PC-3 (cell line): Measurements from ENCODE around the gene OXCT1. TPM values are rescaled to one million over a fixed set of nuclear protein-coding genes. Genes with fewer than 3 reads are reported as not detected.

Experiments used
- ATAC-seq: fragments of 200-7000 bp; cut with Tn5 transposase; 2 replicates; pipeline ENCODE4 v1.9.1; 2020; ENCODE audit warnings: mild to moderate bottlenecking, moderate library complexity
- BruUV-seq: library from RNA; stranded (reverse); fragments of 400-500 nt; replicated peaks from 2 replicates; lab custom pipeline; 2021; lab: Mats Ljungman, UMichigan
- CTCF ChIA-PET: fragments of 300-600 bp; sonication (Branson Sonifier 250); formaldehyde crosslinking; loops from one replicate; lab custom pipeline; 2022; ENCODE audit warnings: antibody characterized with exemption; lab: Charles Lee
- POLR2A ChIA-PET: fragments of 300-600 bp; sonication (Branson Sonifier 250); formaldehyde crosslinking; loops from one replicate; lab custom pipeline; 2022; ENCODE audit warnings: antibody characterized with exemption; ENCODE audit not compliant: unreplicated experiment; lab: Charles Lee
- DNase-seq: peaks from one replicate; pipeline ENCODE4 v3.0.0-alpha.2; 2015
- H2AFZ ChIP-seq: fragments of 300-600 bp; sonication (generic); 2 replicates; pipeline ENCODE4 v1.6.0; 2016; ENCODE audit warnings: antibody characterized with exemption, low read length
- H3F3A ChIP-seq: fragments of 300-600 bp; sonication (generic); one replicate; pipeline ENCODE4 v1.6.0; 2017; ENCODE audit warnings: antibody characterized with exemption, low read length, control low read depth, mild to moderate bottlenecking; ENCODE audit not compliant: unreplicated experiment
- H3K27ac ChIP-seq: fragments of 300-600 bp; sonication (generic); 2 replicates; pipeline ENCODE4 v1.5.1; 2016; ENCODE audit warnings: mild to moderate bottlenecking, low read length
- H3K27me3 ChIP-seq: fragments of 300-600 bp; sonication (generic); 2 replicates; pipeline ENCODE4 v1.6.1; 2016; ENCODE audit warnings: low read length, mixed read lengths
- H3K36me3 ChIP-seq: fragments of 300-600 bp; sonication (generic); 2 replicates; pipeline ENCODE4 v1.6.1; 2016; ENCODE audit warnings: low read depth, mixed run types, low read length, mixed read lengths
- H3K4me1 ChIP-seq: fragments of 300-600 bp; sonication (generic); 2 replicates; pipeline ENCODE4 v1.5.1; 2016; ENCODE audit warnings: low read length; ENCODE audit not compliant: insufficient read depth
- H3K4me2 ChIP-seq: fragments of 300-600 bp; sonication (generic); 2 replicates; pipeline ENCODE4 v1.6.0; 2016; ENCODE audit warnings: low read length
- H3K4me3 ChIP-seq: fragments of 300-600 bp; sonication (generic); 2 replicates; pipeline ENCODE4 v1.5.1; 2016; ENCODE audit warnings: mild to moderate bottlenecking, low read length, mixed read lengths
- H3K79me2 ChIP-seq: fragments of 300-600 bp; sonication (generic); 2 replicates; pipeline ENCODE4 v1.6.1; 2017; ENCODE audit warnings: low read length, mixed read lengths
- H3K9ac ChIP-seq: fragments of 300-600 bp; sonication (generic); 2 replicates; pipeline ENCODE4 v1.6.0; 2016; ENCODE audit warnings: mild to moderate bottlenecking, low read length
- H3K9me2 ChIP-seq: fragments of 300-600 bp; sonication (generic); replicated peaks from 2 replicates; pipeline ENCODE4 v1.6.1; 2016; ENCODE audit warnings: mixed run types, low read length, mixed read lengths
- H3K9me3 ChIP-seq: fragments of 300-600 bp; sonication (generic); 2 replicates; pipeline ENCODE4 v1.6.1; 2016; ENCODE audit warnings: low read length, mixed read lengths
- H4K20me1 ChIP-seq: fragments of 300-600 bp; sonication (generic); 2 replicates; pipeline ENCODE4 v1.6.1; 2016; ENCODE audit warnings: low read length, mixed read lengths
- CTCF ChIP-seq: fragments of 300-600 bp; sonication (generic); conservative IDR thresholded peaks from 2 replicates; pipeline ENCODE4 v1.5.1; 2017; ENCODE audit warnings: antibody characterized with exemption, low read depth, mild to moderate bottlenecking, low read length
- EZH2 ChIP-seq: fragments of 300-600 bp; sonication (generic); IDR thresholded peaks from one replicate; pipeline ENCODE4 v1.6.1; 2017; ENCODE audit warnings: antibody characterized with exemption, mild to moderate bottlenecking, low read length; ENCODE audit not compliant: unreplicated experiment
- EZH2phosphoT487 ChIP-seq: fragments of 300-600 bp; sonication (generic); IDR thresholded peaks from 2 replicates; pipeline ENCODE4 v1.6.1; 2018; ENCODE audit warnings: mild to moderate bottlenecking, antibody characterized with exemption, low read length, borderline replicate concordance
- intact Hi-C: fragments of 100-400 bp; cut with micrococcal nuclease; formaldehyde crosslinking; loops from 2 replicates; pipeline ENCODE4 v1.9.0; 2023
- total RNA-seq: library from RNA; depleted of rRNA; stranded (reverse); fragments of >200 nt; gene quantifications from 2 replicates; pipeline ENCODE4 v1.2.3, GENCODE V29; 2014

Gene OXCT1
- total RNA-seq, 1 experiment from 2014 or later: 25.5 TPM

- Histone ChIP-seq H3K9me2 (no peaks in the 10 kb centered on the region), H3K27me3 (no peaks in the 10 kb centered on the region), H3K9me3 (no peaks in the 10 kb centered on the region), H3F3A (peaks cover under 1% of the 10 kb centered on the region), H3K36me3 (no peaks in the 10 kb centered on the region), H3K4me3 (no peak overlapping the region), H3K9ac (no peak overlapping the region), H4K20me1 (no peaks in the 10 kb centered on the region), H3K4me1 (peaks cover 24% of the 10 kb centered on the region), H3K27ac (no peak overlapping the region), H3K4me2 (no peak overlapping the region), H3K79me2 (no peaks in the 10 kb centered on the region), H2AFZ (no peak overlapping the region)
- intact Hi-C loops: no loop called here
- CTCF ChIA-PET: no interaction called here
- ATAC-seq (no peak), DNase-seq (no peak)
- TF ChIP-seq EZH2phosphoT487: no peak
- no peak for TF ChIP-seq CTCF
- no peak for TF ChIP-seq EZH2
- POLR2A ChIA-PET: no interaction called here
- no TSS peak for BruUV-seq
Measured at GRCh38 chr5:41878173-41878572, 7.9 kb upstream of the OXCT1 start.

- Histone ChIP-seq H4K20me1 (no peaks in the 10 kb centered on the region), H3K79me2 (no peaks in the 10 kb centered on the region), H3K27me3 (no peaks in the 10 kb centered on the region), H3K4me1 (peaks cover 19% of the 10 kb centered on the region), H3K4me3 (no peak overlapping the region), H3K27ac (no peak overlapping the region), H2AFZ (no peak overlapping the region), H3F3A (no peaks in the 10 kb centered on the region), H3K9me3 (no peaks in the 10 kb centered on the region), H3K9ac (no peak overlapping the region), H3K9me2 (no peaks in the 10 kb centered on the region), H3K36me3 (no peaks in the 10 kb centered on the region), H3K4me2 (no peak overlapping the region)
- CTCF ChIA-PET: no interaction called here
- intact Hi-C loops: no loop called here
- no peak for ATAC-seq
- no TSS peak for BruUV-seq
- TF ChIP-seq CTCF (no peak), EZH2phosphoT487 (no peak), EZH2 (no peak)
- DNase-seq: no peak
- POLR2A ChIA-PET: no interaction called here
Measured at GRCh38 chr5:41877408-41877807, 7.2 kb upstream of the OXCT1 start.

- H3K36me3 ChIP-seq: no peaks in the 10 kb centered on the region
- intact Hi-C loops: no loop called here
- H2AFZ ChIP-seq: no peak overlapping the region
- no peak overlapping the region for H3K27ac ChIP-seq
- POLR2A ChIA-PET: interaction anchor here (0.8 kb wide), 1 partner anchor 27 kb away, joined by 4 read pairs; the partner anchor contains the start of gene RIMOC1
- H4K20me1 ChIP-seq: no peaks in the 10 kb centered on the region
- H3K27me3 ChIP-seq: no peaks in the 10 kb centered on the region
- peak; percentile 55 for ATAC-seq
- no peak overlapping the region for H3K4me2 ChIP-seq
- no peak overlapping the region for H3K4me3 ChIP-seq
- no TSS peak for BruUV-seq
- peaks cover 19% of the 10 kb centered on the region for H3K4me1 ChIP-seq
- DNase-seq: peak; percentile 36
- no peaks in the 10 kb centered on the region for H3K79me2 ChIP-seq
- no peaks in the 10 kb centered on the region for H3K9me2 ChIP-seq
- no peaks in the 10 kb centered on the region for H3F3A ChIP-seq
- TF ChIP-seq EZH2phosphoT487: no peak
- no peak for TF ChIP-seq EZH2
- no peak for TF ChIP-seq CTCF
- no peaks in the 10 kb centered on the region for H3K9me3 ChIP-seq
- H3K9ac ChIP-seq: no peak overlapping the region
- CTCF ChIA-PET: no interaction called here
Measured at GRCh38 chr5:41876678-41877077, 6.5 kb upstream of the OXCT1 start.
